ENCODE data around the gene KBTBD7. TPM values are rescaled to one million over a fixed set of nuclear protein-coding genes. Genes with fewer than 3 reads are reported as not detected.

Gene KBTBD7
- 1.8 and 1.9 TPM in 2 replicates for total RNA-seq (2014; rRNA removed; shearing (Covaris generic))

- DNase-seq (ENCODE audit: low read depth) = peak; percentile 96
These were observed at the start of gene KBTBD7 for GRCh38 chr13:41193919-41194824. Gene KBTBD7 (minus strand): TSS chr13:41194569. CDS start chr13:41194257, 312 bp downstream.

DNA sequence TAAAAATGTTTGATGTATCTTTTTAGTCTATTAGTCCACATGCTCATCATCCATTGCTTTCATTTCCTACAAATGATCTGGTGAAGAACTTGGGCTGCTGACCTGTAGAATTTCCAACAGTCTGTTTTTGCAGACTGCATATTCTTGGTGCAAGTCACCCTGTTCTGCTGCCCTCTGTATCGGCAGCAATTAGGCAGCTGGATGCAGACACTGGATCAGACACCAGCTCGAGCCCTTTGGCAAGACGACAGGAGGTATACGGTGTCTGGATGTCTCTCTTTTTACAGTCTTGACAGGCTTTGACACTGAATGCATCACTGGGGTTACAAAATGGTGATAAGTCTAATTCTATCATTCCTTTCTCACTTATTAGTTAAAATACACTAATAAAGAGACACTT is 47.3 kb upstream of the KBTBD7 start:
- DNase-seq (ENCODE audit: low read depth) = no peak

DNA sequence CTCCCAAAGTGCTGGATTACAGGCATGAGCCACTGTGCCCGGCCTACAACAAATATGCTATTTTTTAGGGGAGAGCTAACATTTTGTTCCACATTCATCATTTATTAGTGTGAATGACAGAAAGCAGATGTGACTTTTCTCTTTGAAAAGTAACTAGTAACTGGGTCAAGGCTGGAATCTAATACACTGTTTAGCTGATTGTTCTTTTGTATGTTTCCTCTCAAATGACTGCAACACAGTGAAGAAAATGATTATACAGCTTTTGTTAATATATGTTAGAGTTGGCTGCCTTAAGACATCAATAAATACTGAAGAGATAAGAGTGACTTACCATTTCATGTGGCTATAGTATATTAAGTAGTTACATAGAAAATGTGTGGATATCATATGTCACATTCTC is 42.0 kb upstream of the KBTBD7 start:
- no peak for DNase-seq (ENCODE audit: low read depth)

- DNase-seq (ENCODE audit: low read depth) = no peak
These were observed 38.5 kb upstream of the KBTBD7 start for GRCh38 chr13:41232578-41233480.

DNA sequence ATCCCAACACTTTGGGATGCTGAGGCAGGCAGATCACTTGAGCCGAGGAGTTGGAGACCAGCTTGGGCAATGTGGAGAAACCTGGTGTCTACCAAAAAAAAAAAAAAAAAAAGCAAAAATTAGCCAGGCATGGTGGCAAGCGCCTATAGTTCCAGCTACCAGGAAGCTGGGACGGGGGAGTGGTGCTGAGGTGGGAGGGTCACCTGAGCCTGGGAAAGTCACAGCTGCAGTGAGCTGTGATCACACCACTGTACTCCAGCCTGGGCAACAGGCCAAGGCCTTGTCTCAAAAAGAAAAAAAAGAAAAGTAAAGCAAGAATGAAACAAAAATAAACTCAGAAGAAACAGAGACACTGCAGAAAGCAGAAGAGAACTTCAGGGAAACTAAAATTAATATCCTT is 37.4 kb upstream of the KBTBD7 start:
- peak; percentile 25 for DNase-seq (ENCODE audit: low read depth)

GRCh38 chr13:41231025-41231677 is 36.8 kb upstream of the KBTBD7 start:
- DNase-seq (ENCODE audit: low read depth) = no peak

GRCh38 chr13:41229356-41229755 is 35.0 kb upstream of the KBTBD7 start:
- DNase-seq (ENCODE audit: low read depth) = no peak

DNA sequence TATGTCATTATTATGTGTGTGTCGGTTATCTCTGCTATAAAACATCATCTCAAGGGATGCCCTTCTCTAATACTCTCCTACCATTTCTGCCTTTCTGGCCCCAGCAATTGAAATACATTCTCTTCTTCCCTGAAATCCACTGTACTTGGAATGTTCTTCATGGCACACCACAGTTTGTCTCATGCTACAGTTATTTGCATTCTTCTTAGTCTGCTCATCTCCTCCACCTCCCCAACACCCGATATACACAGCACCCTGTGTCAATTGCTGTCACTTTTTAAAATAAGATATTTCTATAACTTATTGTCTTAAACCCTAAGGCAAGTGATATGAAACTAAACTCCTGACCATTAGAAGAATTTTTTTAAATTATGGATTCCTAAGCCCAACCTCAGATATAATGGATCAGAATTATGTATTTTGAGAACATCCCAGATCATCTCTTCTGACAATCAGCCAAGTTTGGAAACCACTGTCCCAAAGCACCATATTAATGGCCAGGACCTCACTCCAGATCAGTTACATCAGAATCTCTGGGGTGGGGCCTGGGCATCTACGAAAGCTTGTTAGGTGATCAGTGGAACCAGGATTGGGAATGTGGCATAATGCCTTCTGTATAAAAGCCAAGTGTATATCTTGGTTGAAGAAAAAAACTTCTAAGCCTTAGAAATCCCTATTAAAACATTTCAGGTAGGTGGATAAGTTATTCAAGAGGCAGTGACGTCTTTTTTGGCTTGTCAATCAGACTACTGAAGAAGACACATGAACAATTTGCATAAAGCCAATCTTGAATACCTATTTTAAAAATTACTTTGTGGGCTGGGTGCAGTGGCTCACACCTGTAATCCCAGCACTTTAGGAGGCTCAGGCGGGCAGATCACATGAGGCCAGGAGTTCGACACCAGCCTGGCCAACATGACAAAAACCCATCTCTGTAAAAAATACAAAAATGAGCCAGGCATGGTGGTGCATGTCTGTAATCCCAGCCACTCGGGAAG is 30.0 kb upstream of the KBTBD7 start:
- DNase-seq (ENCODE audit: low read depth) = peak; percentile 5

DNA sequence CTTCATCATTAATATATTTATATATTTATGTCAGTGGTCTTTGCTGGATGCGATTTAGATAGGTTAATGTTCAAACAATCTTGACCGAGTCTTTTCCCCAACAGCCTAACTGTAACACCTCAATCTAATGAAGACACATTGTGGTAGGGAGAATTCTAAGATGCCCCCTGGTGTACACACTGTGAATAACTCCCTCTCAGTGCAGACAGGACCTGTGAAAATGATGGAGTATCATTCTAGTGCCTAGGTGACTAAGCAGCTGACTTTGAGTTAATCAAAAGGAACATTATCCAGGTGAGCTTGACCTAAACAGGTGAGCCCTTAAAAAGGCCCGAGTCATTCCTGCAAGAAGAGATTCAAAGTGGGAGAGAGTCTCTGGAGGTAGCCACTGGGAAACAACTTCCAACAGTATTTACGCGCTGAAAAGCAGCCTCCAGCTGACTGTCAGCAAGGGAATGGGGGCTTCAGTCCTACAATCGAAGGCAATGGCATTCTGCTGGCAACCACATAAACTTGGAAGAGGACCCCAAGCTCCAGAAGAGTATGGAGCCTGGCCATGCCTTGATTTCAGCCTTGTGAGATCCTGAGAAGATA is 28.0 kb upstream of the KBTBD7 start:
- DNase-seq (ENCODE audit: low read depth) = peak; percentile 22

DNA sequence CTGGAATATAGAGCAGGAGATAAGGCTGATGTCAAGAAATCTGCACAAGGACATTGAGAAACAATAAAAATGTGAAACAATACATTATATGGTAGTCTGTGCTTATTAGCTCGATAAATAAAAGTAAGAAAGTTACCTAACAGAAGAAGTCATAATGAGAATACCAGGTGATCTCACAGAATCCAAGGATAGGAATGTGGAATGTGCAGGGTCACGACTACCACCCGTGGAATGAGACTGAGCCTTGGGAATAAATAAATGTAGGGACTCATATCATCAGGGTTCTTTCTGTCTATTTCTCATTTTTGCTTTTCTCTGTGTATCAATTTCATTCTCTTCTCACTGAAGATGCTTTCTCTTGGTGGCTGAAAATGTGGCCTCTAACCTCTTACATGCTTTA is 26.0 kb upstream of the KBTBD7 start:
- DNase-seq (ENCODE audit: low read depth) = no peak

- no peak for DNase-seq (ENCODE audit: low read depth)
These were observed 21.8 kb upstream of the KBTBD7 start for GRCh38 chr13:41216160-41216559.

- no peak for DNase-seq (ENCODE audit: low read depth)
These were observed 19.6 kb upstream of the KBTBD7 start for GRCh38 chr13:41213919-41214318.

GRCh38 chr13:41213316-41213715 is 18.9 kb upstream of the KBTBD7 start:
- DNase-seq (ENCODE audit: low read depth) = no peak

GRCh38 chr13:41212881-41213280 is 18.5 kb upstream of the KBTBD7 start:
- no peak for DNase-seq (ENCODE audit: low read depth)

- DNase-seq (ENCODE audit: low read depth) = no peak
These were observed 16.7 kb upstream of the KBTBD7 start for GRCh38 chr13:41211062-41211461.

- DNase-seq (ENCODE audit: low read depth) = no peak
These were observed 12.1 kb upstream of the KBTBD7 start for GRCh38 chr13:41206467-41206866.

DNA sequence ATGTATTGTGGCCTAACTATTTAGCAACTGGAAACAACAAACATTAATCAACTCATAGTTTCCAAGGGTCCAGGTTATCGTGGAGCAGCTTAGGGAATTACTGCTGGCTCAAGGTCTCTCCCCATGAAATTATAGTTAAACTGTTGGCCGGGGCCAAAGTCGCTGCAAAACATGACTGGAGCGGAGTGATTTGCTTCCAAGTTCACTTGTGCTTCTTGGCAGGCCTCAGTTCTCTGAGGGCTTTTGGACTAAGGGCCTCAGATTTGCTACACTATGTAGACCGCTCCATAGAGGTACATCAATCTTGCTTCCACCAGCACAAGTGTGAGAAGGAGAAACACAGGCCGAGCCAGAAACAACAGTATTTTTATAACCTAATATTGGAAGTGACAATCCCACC is 9.4 kb upstream of the KBTBD7 start:
- DNase-seq (ENCODE audit: low read depth) = no peak

GRCh38 chr13:41200126-41200525 is 5.8 kb upstream of the KBTBD7 start:
- no peak for DNase-seq (ENCODE audit: low read depth)

DNA sequence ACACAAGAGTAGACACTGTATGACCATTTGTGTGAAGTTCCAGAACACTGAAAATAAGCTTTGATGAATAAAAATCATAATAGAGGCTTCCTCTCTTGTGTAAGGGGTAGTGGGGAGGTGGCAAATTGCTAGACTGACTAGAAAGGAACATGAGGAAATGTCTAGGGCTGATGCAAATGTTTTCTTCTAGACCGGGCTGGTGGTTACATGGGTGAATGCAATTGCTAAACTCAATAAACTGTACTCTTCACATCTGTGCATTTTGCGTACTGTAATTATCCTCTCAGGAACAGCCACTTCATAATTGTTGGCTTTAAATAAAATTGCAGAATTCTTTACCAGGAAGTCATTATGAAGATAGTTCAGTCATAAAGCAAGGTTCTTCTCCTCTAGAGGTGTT is 5.2 kb upstream of the KBTBD7 start:
- DNase-seq (ENCODE audit: low read depth) = no peak

DNA sequence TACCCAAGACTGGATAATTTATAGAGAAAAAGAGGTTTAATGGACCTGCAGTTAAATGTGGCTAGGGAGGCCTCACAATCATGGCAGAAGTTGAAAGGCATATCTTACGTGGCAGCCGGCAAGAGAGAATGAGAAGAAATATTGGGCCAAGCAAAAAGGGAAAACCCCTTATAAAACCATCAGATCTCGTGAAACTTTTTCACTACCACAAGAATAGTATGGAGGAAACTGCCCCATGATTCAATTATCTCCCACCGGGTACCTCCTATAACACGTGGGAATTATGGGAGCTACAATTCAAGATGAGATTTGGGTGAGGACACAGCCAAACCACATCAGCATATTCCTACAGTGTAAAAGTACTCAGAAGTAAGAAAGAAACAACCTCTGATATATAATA is 4.7 kb upstream of the KBTBD7 start:
- no peak for DNase-seq (ENCODE audit: low read depth)
